Sigmoid colon (tissue), 4 donors: Measurements from ENCODE around the gene CCDC71.

Experiments used
- CTCF ChIP-seq, 4 experiments: fragments of 450-650 bp in 3 of 4; fragments of 200-600 bp in 1 of 4; IDR thresholded peaks; one replicate each; pipeline ENCODE4 v1.5.1; 2016 to 2019; ENCODE audit warnings: antibody characterized with exemption in 4 of 4, mild to moderate bottlenecking in 3 of 4, moderate library complexity in 2 of 4
- EP300 ChIP-seq, 4 donors: sonication (generic); formaldehyde crosslinking; IDR thresholded peaks; one replicate each; pipeline ENCODE4 v1.6.1; 2017; ENCODE audit warnings: antibody characterized with exemption in 4 of 4
- POLR2A ChIP-seq, 2 donors: fragments of 450-650 bp; IDR thresholded peaks; one replicate each; pipeline ENCODE4 v1.6.1; 2016; ENCODE audit warnings: antibody characterized with exemption in 2 of 2, mild to moderate bottlenecking in 2 of 2, moderate library complexity in 2 of 2
- POLR2AphosphoS5 ChIP-seq, 4 donors: sonication (generic); formaldehyde crosslinking; IDR thresholded peaks; one replicate each; pipeline ENCODE4 v1.6.1; 2017; ENCODE audit warnings: antibody characterized with exemption in 4 of 4

GRCh38 chr3:49153349-49153912, 12.7 kb downstream of the CCDC71 start:
- no peak for TF ChIP-seq CTCF (IDR thresholded peaks at IDR 0.05)
- TF ChIP-seq EP300 (IDR thresholded peaks at IDR 0.05), result no peak
- no peak for TF ChIP-seq POLR2A (IDR thresholded peaks at IDR 0.05)
- no peak for TF ChIP-seq POLR2AphosphoS5 (IDR thresholded peaks at IDR 0.05)
